Small intestine (tissue), 7 donors: ENCODE data around the gene ATXN7L2. TPM values are rescaled to one million over a fixed set of nuclear protein-coding genes. Genes with fewer than 3 reads are reported as not detected.
"Not testable (repeated sequence)": the region's sequence is repeated elsewhere in the genome, so short reads cannot be mapped to it uniquely, and the experiment has no call there.

Source experiments
- DNase-seq, 2 donors: peaks; one replicate each; pipeline versions ENCODE4 v3.0.0 to v3.0.0-alpha.2; 2013
- FAIRE-seq: peaks from 2 replicates; lab custom pipeline; 2012; peaks lifted over from hg19 to GRCh38; lab: Jason Lieb, UNC
- H3K27ac ChIP-seq, 3 donors: one replicate each; pipeline ENCODE4 v1.5.1; 2013; ENCODE audit warnings: low read length in 2 of 3, mild to moderate bottlenecking in 2 of 3, control low read depth in 1 of 3, inconsistent platforms in 1 of 3, low read depth in 1 of 3, moderate library complexity in 1 of 3
- H3K27me3 ChIP-seq, 3 donors: one replicate each; pipeline ENCODE4 v1.6.1; 2013; ENCODE audit warnings: low read length in 3 of 3, inconsistent platforms in 1 of 3; ENCODE audit not compliant: control insufficient read depth in 3 of 3, insufficient read depth in 3 of 3
- H3K36me3 ChIP-seq, 3 donors: one replicate each; pipeline ENCODE4 v1.6.1; 2013; ENCODE audit warnings: low read length in 3 of 3, inconsistent platforms in 1 of 3, low read depth in 1 of 3, mild to moderate bottlenecking in 1 of 3, moderate library complexity in 1 of 3; ENCODE audit not compliant: control insufficient read depth in 3 of 3, insufficient read depth in 2 of 3
- H3K4me1 ChIP-seq, 3 donors: one replicate each; pipeline ENCODE4 v1.6.1; 2013; ENCODE audit warnings: low read length in 2 of 3, inconsistent platforms in 1 of 3, low read depth in 1 of 3, mild to moderate bottlenecking in 1 of 3, moderate library complexity in 1 of 3; ENCODE audit not compliant: control insufficient read depth in 3 of 3, insufficient read depth in 2 of 3
- H3K4me3 ChIP-seq, 3 donors: one replicate each; pipeline ENCODE4 v1.5.1; 2013; ENCODE audit warnings: low read length in 3 of 3, control low read depth in 1 of 3, inconsistent platforms in 1 of 3, low read depth in 1 of 3, mild to moderate bottlenecking in 1 of 3, moderate library complexity in 1 of 3
- H3K9me3 ChIP-seq, 2 donors: one replicate each; pipeline ENCODE4 v1.6.1; 2013; ENCODE audit warnings: low read depth in 1 of 2, low read length in 1 of 2; ENCODE audit not compliant: control insufficient read depth in 2 of 2, insufficient read depth in 1 of 2
- WGBS, 3 donors: extraction: QIAGEN DNeasy Blood & Tissue Kit; methylation state at CpG; one replicate each; pipeline ENCODE4 v1.1.7; 2013; 5-methylcytosine and 5-hydroxymethylcytosine counted together
- polyA plus RNA-seq, 4 donors: library from polyadenylated mRNA; stranded (reverse) in 3 of 4; unstranded in 1 of 4; fragments of 200-250 nt in 3 of 4; fragments of 120-200 nt in 1 of 4; gene quantifications; one replicate each; pipeline versions ENCODE4 v1.2.1 to v1.2.3, GENCODE V29; 2013
- donor health status: healthy with polysubstance abuse.
- donor health status: control.
- donor health status: control.
- donor health status: Bipolar disorder and iron deficiency.
- donor health status: healthy.

Gene ATXN7L2
- polyA plus RNA-seq, 4 donors = 4.8 to 8.9 (median 6.2) TPM

GRCh38 chr1:109472779-109473178 lies 10.9 kb upstream of the ATXN7L2 start:
- Histone ChIP-seq H3K4me1 (no peaks in the 10 kb centered on the region), H3K9me3 (no peaks in the 10 kb centered on the region), H3K27ac (no peak overlapping the region), H3K36me3 (no peaks in the 10 kb centered on the region), H3K4me3 (no peak overlapping the region), H3K27me3 (peaks cover 0 to 67% (median 7%) of the 10 kb centered on the region in 3 donors)
- DNase-seq (no peak), FAIRE-seq (no peak)
- WGBS, 3 donors = 64 to 66% (median 65%) methylated on average over 3 of the region's 3 CpGs

- not testable (repeated sequence) for FAIRE-seq, H3K27ac ChIP-seq, H3K4me1 ChIP-seq, H3K4me3 ChIP-seq, H3K9me3 ChIP-seq, H3K36me3 ChIP-seq, DNase-seq
- H3K27me3 ChIP-seq = peaks cover 0 to 67% (median 5%) of the 10 kb centered on the region in 3 donors
- WGBS, 3 donors = 59 to 84% (median 66%) methylated on average over 12 of the region's 12 CpGs
Measured at GRCh38 chr1:109473284-109474057, 10.2 kb upstream of the ATXN7L2 start.

GRCh38 chr1:109474697-109475096 lies 9.0 kb upstream of the ATXN7L2 start:
- Histone ChIP-seq H3K27ac (no peak overlapping the region), H3K9me3 (no peaks in the 10 kb centered on the region), H3K36me3 (no peaks in the 10 kb centered on the region), H3K4me1 (no peaks in the 10 kb centered on the region), H3K27me3 (peaks cover 0 to 68% (median 5%) of the 10 kb centered on the region in 3 donors), H3K4me3 (no peak overlapping the region)
- FAIRE-seq (no peak), DNase-seq (no peak)
- WGBS, 3 donors = 60 to 77% (median 70%) methylated on average over 1 of the region's 1 CpG

GRCh38 chr1:109475261-109475660 lies 8.4 kb upstream of the ATXN7L2 start:
- 81 to 87% (median 84%) methylated on average over 9 of the region's 9 CpGs for WGBS, 3 donors
- H3K27ac ChIP-seq = no peak overlapping the region
- H3K4me3 ChIP-seq = no peak overlapping the region
- DNase-seq (no peak), FAIRE-seq (no peak)
- no peaks in the 10 kb centered on the region for H3K9me3 ChIP-seq
- no peaks in the 10 kb centered on the region for H3K4me1 ChIP-seq
- H3K27me3 ChIP-seq = peaks cover 0 to 64% (median 5%) of the 10 kb centered on the region in 3 donors
- no peaks in the 10 kb centered on the region for H3K36me3 ChIP-seq

- no peaks in the 10 kb centered on the region for H3K4me1 ChIP-seq
- peaks cover 0 to 68% (median 2%) of the 10 kb centered on the region in 3 donors for H3K27me3 ChIP-seq
- WGBS, 3 donors = 87 to 89% (median 88%) methylated on average over 8 of the region's 8 CpGs
- no peak overlapping the region for H3K27ac ChIP-seq
- DNase-seq = no peak
- H3K36me3 ChIP-seq = no peaks in the 10 kb centered on the region
- H3K9me3 ChIP-seq = no peaks in the 10 kb centered on the region
- H3K4me3 ChIP-seq = no peak overlapping the region
- no peak for FAIRE-seq
Measured at GRCh38 chr1:109476825-109477224, 6.9 kb upstream of the ATXN7L2 start.

- Histone ChIP-seq H3K4me1 (peaks cover 0 to under 1% (median 0%) of the 10 kb centered on the region in 3 donors), H3K9me3 (no peaks in the 10 kb centered on the region), H3K27me3 (peaks cover 0 to 68% (median 2%) of the 10 kb centered on the region in 3 donors), H3K27ac (no peak overlapping the region), H3K4me3 (no peak overlapping the region), H3K36me3 (no peaks in the 10 kb centered on the region)
- FAIRE-seq (no peak), DNase-seq (no peak)
- WGBS, 3 donors = 64 to 65% (median 65%) methylated on average over 6 of the region's 6 CpGs
Measured at GRCh38 chr1:109477821-109478220, 5.9 kb upstream of the ATXN7L2 start.

- DNase-seq (peak; percentile 44 to 72), FAIRE-seq (no peak)
- Histone ChIP-seq H3K27ac (no peak overlapping the region), H3K9me3 (no peaks in the 10 kb centered on the region), H3K4me1 (peaks cover 0 to 7% (median 0%) of the 10 kb centered on the region in 3 donors), H3K36me3 (no peaks in the 10 kb centered on the region), H3K4me3 (no peak overlapping the region), H3K27me3 (peaks cover 0 to 65% (median 0%) of the 10 kb centered on the region in 3 donors)
- 4 to 14% (median 5%) methylated on average over 7 of the region's 7 CpGs for WGBS, 3 donors
Measured at GRCh38 chr1:109478806-109479205, 4.9 kb upstream of the ATXN7L2 start.

- WGBS, 3 donors = 53 to 67% (median 62%) methylated on average over 5 of the region's 5 CpGs
- Histone ChIP-seq H3K4me1 (peaks cover 0 to 7% (median 0%) of the 10 kb centered on the region in 3 donors), H3K9me3 (no peaks in the 10 kb centered on the region), H3K4me3 (no peak overlapping the region), H3K27me3 (peaks cover 0 to 65% (median 0%) of the 10 kb centered on the region in 3 donors), H3K27ac (no peak overlapping the region), H3K36me3 (no peaks in the 10 kb centered on the region)
- DNase-seq (no peak), FAIRE-seq (no peak)
Measured at GRCh38 chr1:109479311-109479710, 4.4 kb upstream of the ATXN7L2 start.
